Transverse colon (tissue), 4 donors: ENCODE results near the gene LARGE1. TPM values are rescaled to one million over a fixed set of nuclear protein-coding genes. Genes with fewer than 3 reads are reported as not detected.

ENCODE experiments used
- DNase-seq: peaks from one replicate; pipeline ENCODE4 v3.0.0-alpha.2; 2019
- H3K27ac ChIP-seq, 4 donors: fragments of 200-600 bp; sonication (generic); 2 replicates each; pipeline ENCODE4 v1.5.1; 2016 to 2018; ENCODE audit warnings: inconsistent platforms in 4 of 4
- H3K27me3 ChIP-seq: fragments of 200-600 bp; sonication (generic); 2 replicates; pipeline ENCODE4 v1.5.1; 2017; ENCODE audit warnings: inconsistent platforms
- H3K36me3 ChIP-seq, 4 donors: fragments of 200-600 bp; sonication (generic); 2 replicates each; pipeline ENCODE4 v1.5.1; 2017 to 2019; ENCODE audit warnings: inconsistent platforms in 4 of 4
- H3K4me1 ChIP-seq, 4 donors: fragments of 200-600 bp; sonication (generic); 2 replicates each; pipeline ENCODE4 v1.5.1; 2017 to 2020; ENCODE audit warnings: inconsistent platforms in 4 of 4
- H3K4me3 ChIP-seq, 4 donors: fragments of 200-600 bp; sonication (generic); 1 replicate in 1 of 4; 2 replicates in 3 of 4; pipeline versions ENCODE4 v1.5.1 to v1.6.1; 2017 to 2019; ENCODE audit warnings: inconsistent platforms in 4 of 4
- H3K9me3 ChIP-seq, 2 donors: fragments of 200-600 bp; sonication (generic); 2 replicates each; pipeline ENCODE4 v1.5.1; 2017 to 2019; ENCODE audit warnings: inconsistent platforms in 2 of 2
- CTCF ChIP-seq, 5 experiments: fragments of 200-600 bp in 3 of 5; fragments of 450-650 bp in 2 of 5; sonication (generic) in 3 of 5; IDR thresholded peaks; 1 replicate in 2 of 5; 2 replicates in 3 of 5; pipeline ENCODE4 v1.5.1; 2016 to 2017; ENCODE audit warnings: antibody characterized with exemption in 5 of 5, inconsistent platforms in 3 of 5, mild to moderate bottlenecking in 2 of 5, moderate library complexity in 1 of 5
- EP300 ChIP-seq: sonication (generic); formaldehyde crosslinking; IDR thresholded peaks from one replicate; pipeline ENCODE4 v1.6.1; 2017; ENCODE audit warnings: antibody characterized with exemption, low read depth
- POLR2A ChIP-seq: fragments of 450-650 bp; IDR thresholded peaks from one replicate; pipeline ENCODE4 v1.6.1; 2016; ENCODE audit warnings: antibody characterized with exemption, mild to moderate bottlenecking, moderate library complexity
- POLR2AphosphoS5 ChIP-seq, 3 donors: sonication (generic); formaldehyde crosslinking; IDR thresholded peaks; one replicate each; pipeline ENCODE4 v1.6.1; 2016; ENCODE audit warnings: antibody characterized with exemption in 3 of 3
- WGBS, 2 donors: methylation state at CpG; one replicate each; pipeline ENCODE4 v1.1.5; 2018; ENCODE audit warnings: low coverage in 1 of 2; 5-methylcytosine and 5-hydroxymethylcytosine counted together
- in situ Hi-C, 4 donors: fragments of 200-750 bp; cut with MboI; loops; one replicate each; pipeline versions ENCODE4 v1.15.0 to v1.15.1; 2017; ENCODE audit warnings: low sequenced_read_pairs in 3 of 4, low pct_ligation_motif_present in 1 of 4, low pct_unique_long_range_greater_than_20kb in 1 of 4
- intact Hi-C: fragments of 100-400 bp; cut with DNase I; formaldehyde crosslinking; loops from one replicate; pipeline ENCODE4 v1.15.1; 2023; ENCODE audit warnings: low total_unique reads
- total RNA-seq, 4 donors: library from RNA; depleted of rRNA; stranded (reverse); fragments of >200 nt; gene quantifications; one replicate each; pipeline ENCODE4 v1.1.0, GENCODE V29; 2016

The LARGE1 gene
- total RNA-seq, 4 donors from 2014 or later, result 46.5 to 304 (median 80.5) TPM

- Histone ChIP-seq H3K27me3 (no peaks in the 10 kb centered on the region), H3K4me3 (no peak overlapping the region), H3K9me3 (no peaks in the 10 kb centered on the region), H3K4me1 (no peaks in the 10 kb centered on the region), H3K27ac (peak overlapping the region in 2 of 4 donors; percentile 6 to 13), H3K36me3 (no peaks in the 10 kb centered on the region)
- in situ Hi-C loops, result no loop called here
- intact Hi-C loops, result no loop called here
- no peak for DNase-seq
- 83% methylated on average over 8 of the region's 8 CpGs; no CpG with 5 or more reads in 1 of the 2 donors for WGBS, 2 donors
- TF ChIP-seq EP300, result no peak
- no peak for TF ChIP-seq POLR2AphosphoS5 (IDR thresholded peaks at IDR 0.05)
- TF ChIP-seq CTCF (IDR thresholded peaks at IDR 0.05), result no peak
- no peak for TF ChIP-seq POLR2A
These were observed 96.7 kb downstream of the LARGE1 start for GRCh38 chr22:33823552-33823951.

GRCh38 chr22:33821290-33821689 is 99.0 kb downstream of the LARGE1 start:
- no peak for DNase-seq
- Histone ChIP-seq H3K36me3 (no peaks in the 10 kb centered on the region), H3K27me3 (no peaks in the 10 kb centered on the region), H3K9me3 (no peaks in the 10 kb centered on the region), H3K27ac (peak overlapping the region in 2 of 4 donors; percentile 0 to 17), H3K4me1 (no peaks in the 10 kb centered on the region), H3K4me3 (no peak overlapping the region)
- TF ChIP-seq POLR2A (no peak), EP300 (no peak), POLR2AphosphoS5 (IDR thresholded peaks at IDR 0.05) (no peak), CTCF (IDR thresholded peaks at IDR 0.05) (no peak)
- in situ Hi-C loops (no loop called here), intact Hi-C loops (no loop called here)
- 66 to 78% methylated on average over 4 of the region's 4 CpGs for WGBS, 2 donors

GRCh38 chr22:33819743-33820142 is 100.5 kb downstream of the LARGE1 start:
- Histone ChIP-seq H3K4me1 (no peaks in the 10 kb centered on the region), H3K9me3 (no peaks in the 10 kb centered on the region), H3K27me3 (no peaks in the 10 kb centered on the region), H3K36me3 (no peaks in the 10 kb centered on the region), H3K27ac (no peak overlapping the region), H3K4me3 (no peak overlapping the region)
- in situ Hi-C loops (no loop called here), intact Hi-C loops (no loop called here)
- 60% methylated on average over 3 of the region's 3 CpGs; no CpG with 5 or more reads in 1 of the 2 donors for WGBS, 2 donors
- no peak for DNase-seq
- TF ChIP-seq POLR2A (no peak), POLR2AphosphoS5 (IDR thresholded peaks at IDR 0.05) (no peak), CTCF (IDR thresholded peaks at IDR 0.05) (no peak), EP300 (no peak)

- H3K4me3 ChIP-seq, result no peak overlapping the region
- H3K4me1 ChIP-seq, result no peaks in the 10 kb centered on the region
- no peak for DNase-seq
- TF ChIP-seq CTCF (IDR thresholded peaks at IDR 0.05) (no peak), POLR2AphosphoS5 (IDR thresholded peaks at IDR 0.05) (no peak), EP300 (no peak), POLR2A (no peak)
- H3K9me3 ChIP-seq, result no peaks in the 10 kb centered on the region
- H3K36me3 ChIP-seq, result no peaks in the 10 kb centered on the region
- intact Hi-C loops, result no loop called here
- no peaks in the 10 kb centered on the region for H3K27me3 ChIP-seq
- no peak overlapping the region for H3K27ac ChIP-seq
- in situ Hi-C loops, result no loop called here
- 72 to 80% methylated on average over 1 to 4 of the region's 4 CpGs for WGBS, 2 donors
These were observed 102.7 kb downstream of the LARGE1 start for GRCh38 chr22:33817512-33818127.
